ENCODE results near the gene ZNF662. TPM values are rescaled to one million over a fixed set of nuclear protein-coding genes. Genes with fewer than 3 reads are reported as not detected.

The ZNF662 gene
- total RNA-seq, 1 donor from 2014 or later, result 6.3 TPM

- TF ChIP-seq CTCF (conservative IDR thresholded peaks at IDR 0.05; ENCODE audit: low read depth, low read length), result no peak
- H3K4me3 ChIP-seq (ENCODE audit: low read depth, low read length), result no peak overlapping the region
- DNase-seq (ENCODE audit: low read depth), result no peak
These were observed 18.9 kb upstream of the ZNF662 start for GRCh38 chr3:42887084-42887483.

GRCh38 chr3:42891042-42891441, 14.9 kb upstream of the ZNF662 start:
- no peak for TF ChIP-seq CTCF (conservative IDR thresholded peaks at IDR 0.05; ENCODE audit: low read depth, low read length)
- no peak overlapping the region for H3K4me3 ChIP-seq (ENCODE audit: low read depth, low read length)
- no peak for DNase-seq (ENCODE audit: low read depth)

- no peak overlapping the region for H3K4me3 ChIP-seq (ENCODE audit: low read depth, low read length)
- no peak for TF ChIP-seq CTCF (conservative IDR thresholded peaks at IDR 0.05; ENCODE audit: low read depth, low read length)
- DNase-seq (ENCODE audit: low read depth), result no peak
These were observed 13.8 kb upstream of the ZNF662 start for GRCh38 chr3:42892169-42892568.

GRCh38 chr3:42892807-42893206, 13.1 kb upstream of the ZNF662 start:
- no peak for DNase-seq (ENCODE audit: low read depth)
- no peak for TF ChIP-seq CTCF (conservative IDR thresholded peaks at IDR 0.05; ENCODE audit: low read depth, low read length)
- H3K4me3 ChIP-seq (ENCODE audit: low read depth, low read length), result no peak overlapping the region

- DNase-seq (ENCODE audit: low read depth), result no peak
- no peak for TF ChIP-seq CTCF (conservative IDR thresholded peaks at IDR 0.05; ENCODE audit: low read depth, low read length)
- no peak overlapping the region for H3K4me3 ChIP-seq (ENCODE audit: low read depth, low read length)
These were observed 11.0 kb upstream of the ZNF662 start for GRCh38 chr3:42894698-42895579.

- no peak for TF ChIP-seq CTCF (conservative IDR thresholded peaks at IDR 0.05; ENCODE audit: low read depth, low read length)
- H3K4me3 ChIP-seq (ENCODE audit: low read depth, low read length), result no peak overlapping the region
- no peak for DNase-seq (ENCODE audit: low read depth)
These were observed 10.4 kb upstream of the ZNF662 start for GRCh38 chr3:42895580-42895868.
